Limb (tissue), 2 donors: Measurements from ENCODE around the gene ABCC2.

Source experiments
- DNase-seq, 2 donors: peaks; one replicate each; pipeline ENCODE4 v3.0.0-alpha.2; 2016; ENCODE audit errors: extremely low spot score in 2 of 2

ABCC2 gene

DNA sequence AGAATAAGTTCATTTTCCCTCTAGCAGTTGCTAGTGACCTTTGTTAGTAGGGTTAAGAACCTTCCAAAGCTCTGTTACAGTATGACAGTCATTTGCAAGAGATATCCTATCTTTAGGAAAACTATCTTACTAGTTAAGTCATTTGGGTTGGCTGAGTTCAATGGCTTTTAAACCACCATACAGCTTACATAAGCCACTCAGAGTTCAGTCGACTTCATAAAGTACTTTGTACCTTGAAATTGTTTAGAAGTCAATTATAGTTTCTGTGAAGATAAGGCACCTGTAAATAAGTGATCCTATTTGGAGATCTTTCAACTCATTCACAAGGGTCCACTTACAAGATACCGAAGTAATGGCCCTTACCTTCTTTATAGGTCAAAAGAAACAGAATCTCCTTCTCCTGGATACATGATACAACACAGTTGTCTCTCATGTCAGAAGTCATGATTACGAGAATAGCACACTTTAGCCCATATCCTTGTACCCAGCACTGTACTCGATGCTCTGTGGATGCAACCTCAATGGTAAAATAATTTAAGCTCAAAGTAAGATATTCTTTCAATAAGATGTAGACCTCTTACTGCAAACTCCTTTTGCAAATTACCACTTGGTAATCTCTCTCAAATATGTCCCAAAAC, 11.9 kb upstream of the ABCC2 start:
- no peak for DNase-seq

DNA sequence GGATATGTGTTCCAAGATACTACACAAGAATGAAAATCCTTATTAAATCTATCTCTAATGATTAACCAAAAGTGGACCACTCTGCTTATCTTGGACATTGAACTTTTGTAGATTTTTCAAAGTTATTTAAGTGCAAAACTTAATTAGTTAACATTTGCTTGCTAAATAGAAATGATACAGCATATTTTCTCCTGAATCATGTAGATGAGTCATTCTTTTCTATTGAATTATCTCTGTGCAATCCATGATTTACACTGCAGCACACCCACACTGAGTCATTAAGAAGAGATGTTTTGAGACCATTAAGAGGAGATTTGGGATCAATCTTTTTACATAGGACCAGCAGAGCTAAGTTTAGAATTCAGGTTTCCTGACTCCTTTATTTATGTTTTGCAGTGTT, 6.6 kb upstream of the ABCC2 start:
- DNase-seq, result no peak

DNA sequence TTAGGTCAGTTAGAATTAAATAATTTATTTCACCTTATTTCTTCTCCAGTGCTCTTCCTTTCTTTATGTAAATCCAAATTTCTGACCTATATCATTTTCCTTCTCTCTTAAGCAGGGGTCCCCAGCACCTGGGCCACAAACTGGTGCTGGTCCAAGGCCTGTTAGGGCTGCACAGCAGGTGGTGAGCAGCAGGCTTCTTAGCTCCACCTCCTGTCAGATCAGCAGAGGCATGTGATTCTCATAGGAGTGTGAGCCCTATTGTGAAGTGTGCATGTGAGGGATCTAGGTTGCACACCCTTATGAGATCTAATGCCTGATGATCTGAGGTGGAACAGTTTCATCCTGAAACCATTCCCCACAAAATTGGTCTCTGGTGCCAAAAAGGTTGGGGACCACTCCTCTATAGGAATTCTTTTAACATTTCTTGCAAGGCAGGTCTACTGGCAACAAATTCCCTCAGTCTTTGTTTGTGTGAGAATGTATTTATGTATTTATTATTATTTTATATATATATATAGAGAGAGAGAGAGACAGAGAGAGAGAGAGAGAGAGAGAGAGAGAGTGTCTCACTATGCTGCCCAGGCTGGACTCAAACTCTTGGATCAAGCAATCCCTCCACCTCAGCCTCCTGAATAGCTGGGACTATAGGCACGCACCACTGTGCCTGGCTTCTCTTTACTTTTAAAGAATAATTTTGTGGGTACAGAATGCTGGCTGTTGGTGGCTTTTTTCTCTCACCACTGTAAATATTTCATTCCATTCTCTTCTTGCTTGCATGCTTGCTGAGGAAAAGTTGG, 4.3 kb upstream of the ABCC2 start:
- DNase-seq, result no peak

DNA sequence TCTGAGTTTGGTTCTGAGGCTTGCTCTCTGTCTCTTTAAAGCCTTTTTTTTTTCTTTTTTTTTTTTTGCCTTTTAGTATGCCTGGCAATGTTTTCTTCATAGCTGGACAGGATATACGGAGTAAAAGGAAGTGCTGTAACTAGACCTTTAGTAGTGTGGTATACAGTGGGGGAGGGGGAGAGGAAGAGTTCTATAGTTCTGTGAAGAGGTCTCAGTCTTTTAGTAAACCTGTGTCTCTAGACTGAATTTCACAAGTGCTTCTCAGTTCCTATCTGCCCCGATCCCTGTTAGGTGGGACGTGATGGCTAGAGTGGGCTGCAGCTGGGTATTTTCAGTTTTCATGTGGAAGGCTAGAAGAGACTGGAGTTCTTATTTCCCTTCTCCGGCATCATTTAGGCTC, 3.1 kb upstream of the ABCC2 start:
- no peak for DNase-seq

DNA sequence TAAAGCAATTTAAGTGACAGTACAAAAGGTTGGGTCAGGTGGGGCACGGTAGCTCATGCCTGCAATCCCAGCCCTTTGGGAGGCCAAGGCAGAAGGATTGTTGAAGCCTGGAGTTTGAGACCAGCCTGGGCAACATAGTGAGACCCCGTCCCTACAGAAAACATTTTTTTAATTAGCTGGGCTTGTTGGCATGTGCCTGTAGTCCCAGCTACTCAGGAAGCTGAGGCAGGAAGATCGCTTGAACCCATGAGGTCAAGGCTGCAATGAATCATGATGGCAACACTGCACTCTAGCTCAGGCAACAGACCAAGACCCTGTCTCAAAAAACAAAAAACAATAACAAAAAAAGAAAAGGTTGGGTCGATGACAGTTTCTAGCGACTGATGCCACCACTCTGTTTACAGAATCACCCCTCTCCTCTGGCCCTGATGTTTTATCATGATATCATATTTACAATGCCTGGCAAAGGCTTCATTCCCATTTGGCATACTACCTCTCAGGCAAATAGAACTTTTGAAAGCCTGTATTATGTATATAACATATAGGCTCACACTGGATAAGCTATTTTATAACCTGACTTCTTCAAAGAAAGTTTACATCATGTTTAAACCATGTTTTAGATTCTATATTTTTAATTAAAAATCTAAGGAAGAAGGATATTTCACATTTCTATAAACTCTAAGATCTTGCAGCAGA, 558 bp upstream of the ABCC2 start:
- no peak for DNase-seq

DNA sequence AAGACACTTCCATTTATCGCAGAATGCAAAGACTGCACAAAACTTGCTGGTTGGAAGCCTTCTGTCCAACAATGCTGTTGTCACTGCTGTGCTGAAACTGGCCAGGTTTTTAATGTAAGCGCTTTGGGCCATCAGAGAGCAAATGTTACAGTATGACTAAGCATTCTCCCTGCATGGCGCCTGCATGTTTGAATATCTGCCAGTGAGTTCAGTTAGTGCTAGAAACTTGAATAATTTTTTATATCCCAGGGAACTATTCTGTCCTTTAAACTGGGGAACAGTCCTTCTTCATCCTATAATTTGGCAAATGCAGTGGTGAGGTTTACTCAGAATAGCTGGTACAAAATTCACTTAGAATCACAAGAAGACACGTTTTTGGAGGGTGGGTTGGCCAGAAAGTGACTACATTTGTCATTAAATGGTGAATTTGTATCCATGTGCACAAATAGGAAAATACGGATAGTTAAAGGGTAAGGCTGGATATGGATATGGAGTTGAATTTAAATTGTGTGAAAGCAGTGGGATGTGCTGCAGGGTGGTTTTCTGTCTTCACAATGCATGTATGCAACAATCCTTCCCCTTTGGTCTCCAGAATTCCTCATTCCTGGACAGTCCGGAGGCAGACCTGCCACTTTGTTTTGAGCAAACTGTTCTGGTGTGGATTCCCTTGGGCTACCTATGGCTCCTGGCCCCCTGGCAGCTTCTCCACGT, 1.7 kb downstream of the ABCC2 start:
- DNase-seq, result no peak

DNA sequence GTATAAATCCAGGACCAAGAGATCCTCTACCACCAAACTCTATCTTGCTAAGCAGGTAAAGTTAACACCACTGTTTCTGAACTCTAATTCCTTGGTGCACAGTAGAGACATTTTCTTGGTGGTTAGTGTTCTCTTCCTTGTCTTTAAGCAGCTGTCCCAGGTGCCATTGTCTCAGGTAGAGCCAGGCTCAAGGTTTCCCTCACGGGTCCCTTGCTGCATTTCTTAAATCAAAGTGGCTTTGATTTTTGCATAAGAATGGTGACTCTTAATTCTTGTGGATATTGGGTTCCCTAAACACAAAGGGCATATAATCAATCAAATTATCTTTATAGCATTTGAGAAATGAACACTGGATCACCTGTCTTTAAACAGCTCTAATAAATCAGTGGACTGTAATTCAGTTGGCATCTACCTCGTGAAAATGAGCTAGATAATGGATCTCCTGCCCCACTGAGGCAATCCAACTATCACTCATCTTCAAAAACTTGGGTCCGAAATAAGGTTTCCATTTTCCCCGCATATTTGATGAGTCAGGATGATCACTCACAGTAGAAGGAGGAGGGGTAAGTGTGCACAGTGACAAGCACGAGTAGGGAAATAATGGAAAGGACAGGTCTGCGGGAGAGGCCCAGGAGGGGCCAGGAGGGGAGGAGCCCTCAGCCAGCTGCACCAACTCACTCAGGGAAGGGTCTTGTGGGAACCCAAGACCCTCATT, 2.4 kb downstream of the ABCC2 start:
- DNase-seq, result no peak

DNA sequence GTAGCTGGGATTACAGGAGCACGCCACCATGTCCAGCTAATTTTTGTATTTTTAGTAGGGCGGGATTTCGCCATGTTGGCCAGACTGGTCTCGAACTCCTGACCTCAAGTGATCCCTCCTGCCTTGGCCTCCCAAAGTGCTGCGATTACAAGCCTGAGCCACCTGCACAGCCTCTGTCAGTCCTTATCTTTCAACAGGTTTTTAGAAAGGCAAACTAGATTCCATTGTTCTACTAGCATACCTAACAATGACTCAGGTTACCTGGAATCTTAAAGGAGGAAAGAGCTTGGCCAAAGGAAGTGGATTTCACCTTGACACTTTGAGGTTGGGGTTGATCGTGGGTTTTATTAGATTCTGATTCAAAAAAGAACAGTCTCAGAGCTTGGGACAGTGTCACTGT, 3.2 kb downstream of the ABCC2 start:
- DNase-seq, result no peak

DNA sequence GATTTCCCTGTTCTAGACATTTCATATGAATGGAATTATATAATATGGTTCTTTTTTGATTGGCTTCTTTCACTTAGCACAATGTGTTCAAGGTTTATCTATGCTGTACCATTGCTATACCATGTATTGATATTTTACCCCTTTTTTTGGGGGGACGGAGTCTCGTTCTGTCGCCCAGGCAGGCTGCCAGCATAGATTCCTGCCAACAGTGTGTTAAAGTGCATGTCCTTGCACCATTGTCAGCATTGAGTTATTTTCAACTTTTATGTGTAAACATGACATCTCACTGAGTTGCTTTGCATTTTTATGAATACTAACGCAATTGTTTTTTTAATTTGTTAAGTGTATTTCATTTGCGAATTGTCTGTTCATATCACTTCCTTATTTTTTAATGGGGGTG, 4.9 kb downstream of the ABCC2 start:
- no peak for DNase-seq

DNA sequence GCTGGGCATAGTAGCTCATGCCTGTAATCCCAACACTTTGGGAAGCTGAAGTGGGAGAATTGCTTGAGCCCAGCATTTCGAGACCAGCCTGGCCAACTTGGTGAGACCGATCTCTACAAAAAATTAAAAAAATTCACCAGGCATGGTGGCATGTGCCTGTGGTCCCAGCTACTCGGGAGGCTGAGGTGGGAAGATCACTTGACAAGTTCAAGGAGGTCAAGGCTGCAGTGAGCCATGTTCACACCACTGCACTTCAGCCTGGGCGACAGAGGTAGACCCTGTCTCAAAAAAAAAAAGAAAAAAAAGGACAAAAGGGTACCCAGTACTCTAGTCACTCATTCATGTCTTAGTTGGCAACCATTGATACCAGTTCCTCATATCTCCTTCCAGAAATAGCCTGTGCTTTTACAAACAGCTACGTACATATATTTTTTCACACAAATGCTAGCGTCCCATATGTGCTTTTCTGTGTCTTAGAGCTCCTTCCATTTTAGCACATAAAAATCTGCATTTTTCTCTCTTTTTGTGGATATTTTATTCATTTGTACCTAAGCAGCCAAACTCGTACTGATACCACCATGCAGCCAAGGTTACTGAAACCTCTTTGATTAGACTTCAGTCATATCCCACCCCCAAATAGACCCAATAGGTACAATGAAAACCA, 5.5 kb downstream of the ABCC2 start:
- DNase-seq, result no peak

DNA sequence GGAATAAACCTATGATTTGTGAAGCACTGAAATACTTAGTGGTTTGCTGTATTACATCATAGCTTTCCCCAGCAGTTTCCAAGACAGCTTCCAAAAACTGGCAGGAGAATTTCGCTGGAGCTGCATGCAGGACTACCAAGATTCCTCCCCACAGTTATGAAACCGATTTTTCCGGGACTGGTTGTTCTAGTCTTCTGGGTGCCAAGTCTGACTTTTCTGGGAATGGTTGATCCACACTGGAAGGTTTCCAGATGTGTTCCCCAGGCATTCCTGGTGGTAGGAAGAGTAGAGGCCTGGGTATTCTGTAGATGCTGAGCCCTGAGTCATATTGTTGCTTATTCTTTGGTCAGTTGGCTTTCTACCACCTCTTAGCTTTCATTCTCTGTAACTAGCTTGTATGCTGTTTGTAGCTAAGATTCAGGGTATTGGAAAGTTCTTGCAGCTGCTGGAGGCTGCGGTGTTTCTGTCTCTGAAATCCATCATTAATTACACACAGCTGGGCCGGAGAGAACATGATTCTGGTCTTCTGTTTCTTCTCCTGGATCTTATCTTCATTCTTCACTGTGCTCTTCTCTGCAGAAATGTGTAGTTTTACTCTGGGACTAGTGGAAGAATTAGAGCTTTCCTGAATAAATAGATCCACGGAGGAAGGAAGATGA, 6.3 kb downstream of the ABCC2 start:
- DNase-seq, result peak in 1 of 2 donors; percentile 48

DNA sequence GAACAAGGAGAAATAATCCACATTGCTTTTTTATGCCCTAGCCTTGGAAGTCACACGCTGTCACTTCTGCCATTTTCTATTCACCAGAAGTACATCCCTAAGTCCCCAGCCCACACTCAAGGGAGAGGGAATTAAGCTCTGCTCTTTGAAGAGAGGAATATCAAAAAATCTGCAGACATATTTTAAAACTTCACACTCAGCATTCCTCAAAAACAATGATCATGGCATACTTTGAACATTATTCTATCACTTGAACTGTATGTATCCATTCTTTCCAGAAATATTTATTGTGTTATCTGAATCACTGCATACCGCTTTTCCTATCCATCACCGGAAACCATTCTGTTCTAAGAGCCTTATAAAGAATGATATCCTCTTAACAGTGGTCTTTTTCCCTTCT, 9.4 kb downstream of the ABCC2 start:
- no peak for DNase-seq

DNA sequence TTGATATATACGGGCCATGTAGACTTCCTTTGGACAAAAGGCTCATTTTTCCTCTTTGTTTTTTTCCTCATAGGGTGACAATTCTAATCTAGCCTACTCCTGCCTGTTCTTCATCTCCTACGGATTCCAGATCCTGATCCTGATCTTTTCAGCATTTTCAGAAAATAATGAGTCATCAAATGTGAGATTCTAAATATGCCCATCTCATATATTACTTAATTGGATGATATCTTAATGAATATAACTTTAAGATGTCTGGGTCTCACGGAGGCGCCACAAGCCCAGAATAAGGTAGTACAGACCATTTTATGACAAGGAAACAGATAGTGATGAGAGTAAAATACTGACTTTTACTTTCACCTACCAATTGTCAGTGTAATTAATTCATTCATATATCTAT, 11.4 kb downstream of the ABCC2 start:
- DNase-seq, result no peak

DNA sequence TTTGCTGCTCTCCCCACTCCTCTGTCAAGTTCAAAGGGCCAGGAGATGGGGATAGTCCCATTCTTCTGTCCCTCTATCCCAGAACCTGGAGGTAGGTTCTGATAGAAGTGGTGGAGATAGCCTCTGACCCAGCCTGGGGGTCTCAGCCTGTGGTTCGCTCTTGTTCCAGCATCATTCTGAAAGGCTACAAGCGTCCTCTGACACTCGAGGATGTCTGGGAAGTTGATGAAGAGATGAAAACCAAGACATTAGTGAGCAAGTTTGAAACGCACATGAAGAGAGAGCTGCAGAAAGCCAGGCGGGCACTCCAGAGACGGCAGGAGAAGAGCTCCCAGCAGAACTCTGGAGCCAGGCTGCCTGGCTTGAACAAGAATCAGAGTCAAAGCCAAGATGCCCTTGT, 14.5 kb downstream of the ABCC2 start:
- DNase-seq, result no peak

DNA sequence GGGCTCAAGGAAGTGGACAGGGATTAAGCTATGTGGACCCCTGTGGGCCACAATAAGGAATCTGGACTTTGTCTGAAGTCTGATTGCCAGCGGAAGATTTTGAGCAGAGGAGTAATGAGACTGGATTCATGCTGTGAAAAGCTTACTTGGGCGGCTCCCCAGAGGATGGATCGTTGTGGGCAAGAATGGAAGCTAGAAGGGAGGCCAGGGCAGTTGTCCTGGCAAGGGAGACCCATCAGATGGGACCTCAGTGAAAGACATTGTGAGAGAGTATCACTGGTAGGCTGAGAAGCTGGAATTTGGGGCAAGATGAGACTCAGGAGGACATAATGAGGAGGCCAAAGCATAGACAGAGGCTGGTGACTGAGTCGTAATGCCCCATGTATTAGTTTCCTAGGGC, 15.6 kb downstream of the ABCC2 start:
- DNase-seq, result no peak

DNA sequence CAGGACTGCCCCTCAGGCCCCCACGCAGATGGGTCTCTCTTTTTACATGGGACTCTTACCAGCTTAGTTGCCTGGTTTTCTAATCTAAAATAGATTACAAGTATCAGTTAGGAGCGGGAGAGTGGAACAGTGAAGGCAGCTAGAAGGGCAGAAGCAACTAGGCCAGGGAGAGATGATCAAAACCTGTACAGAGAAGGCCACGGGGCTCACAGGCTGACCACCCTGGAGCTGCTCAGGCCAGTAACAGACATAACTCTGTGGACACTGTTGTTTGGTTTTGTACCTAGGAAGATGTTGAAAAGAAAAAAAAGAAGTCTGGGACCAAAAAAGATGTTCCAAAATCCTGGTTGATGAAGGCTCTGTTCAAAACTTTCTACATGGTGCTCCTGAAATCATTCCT, 16.5 kb downstream of the ABCC2 start:
- no peak for DNase-seq

DNA sequence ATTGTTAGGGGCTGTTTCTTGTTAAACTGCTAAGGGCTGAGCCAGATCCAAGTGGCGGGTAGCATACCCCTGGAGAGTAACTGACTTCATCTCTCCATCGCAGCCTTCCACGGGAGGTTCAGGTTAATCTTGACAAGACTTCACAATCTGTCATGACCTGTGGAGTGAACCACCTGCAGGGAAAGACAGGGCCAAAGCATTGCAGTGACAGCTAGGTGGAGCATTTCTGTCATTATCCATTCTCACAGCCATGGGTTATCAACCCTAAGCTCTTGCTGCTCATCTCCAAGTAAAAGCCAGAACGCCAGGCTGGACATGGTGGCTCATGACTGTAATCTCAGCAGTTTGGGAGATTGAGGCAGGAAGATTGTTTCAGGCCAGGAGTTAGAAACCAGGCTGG, 17.2 kb downstream of the ABCC2 start:
- DNase-seq, result no peak

DNA sequence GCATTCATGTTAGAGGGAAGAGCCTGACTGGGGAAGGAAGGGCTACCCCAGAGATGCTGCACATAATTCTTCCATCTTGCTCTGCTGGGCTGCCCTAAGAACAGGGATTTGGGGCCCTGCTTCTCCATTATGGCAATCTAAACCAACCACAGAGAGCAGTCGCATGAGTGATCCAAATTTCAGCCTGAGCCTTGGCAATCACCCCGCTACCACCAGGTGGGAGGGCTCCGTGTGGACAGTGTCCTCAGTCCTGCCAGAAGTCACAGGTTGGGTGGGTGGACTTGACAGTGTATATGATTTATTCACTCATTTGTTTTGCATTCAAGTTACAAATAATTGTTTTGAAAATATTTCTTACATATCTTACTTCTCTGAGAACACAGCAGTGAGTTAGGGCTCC, 22.0 kb downstream of the ABCC2 start:
- no peak for DNase-seq

DNA sequence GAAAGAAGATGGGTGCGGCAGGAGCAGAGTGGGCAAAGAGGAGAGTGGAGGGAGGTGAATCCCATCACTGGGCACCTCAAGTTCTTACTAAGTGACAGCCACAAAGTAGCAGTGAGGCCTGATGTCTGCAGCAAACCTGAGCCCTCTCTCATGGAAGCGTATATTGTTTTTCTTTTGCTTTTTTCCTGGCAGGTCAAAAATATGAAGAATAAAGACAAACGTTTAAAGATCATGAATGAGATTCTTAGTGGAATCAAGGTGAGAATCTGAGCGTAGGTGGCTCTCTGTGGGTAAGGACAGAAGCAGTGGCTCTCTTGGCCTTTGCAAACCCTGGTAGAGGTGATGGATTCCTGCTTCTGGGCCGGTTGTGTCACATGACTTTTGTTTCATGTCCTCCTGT, 22.8 kb downstream of the ABCC2 start:
- no peak for DNase-seq

DNA sequence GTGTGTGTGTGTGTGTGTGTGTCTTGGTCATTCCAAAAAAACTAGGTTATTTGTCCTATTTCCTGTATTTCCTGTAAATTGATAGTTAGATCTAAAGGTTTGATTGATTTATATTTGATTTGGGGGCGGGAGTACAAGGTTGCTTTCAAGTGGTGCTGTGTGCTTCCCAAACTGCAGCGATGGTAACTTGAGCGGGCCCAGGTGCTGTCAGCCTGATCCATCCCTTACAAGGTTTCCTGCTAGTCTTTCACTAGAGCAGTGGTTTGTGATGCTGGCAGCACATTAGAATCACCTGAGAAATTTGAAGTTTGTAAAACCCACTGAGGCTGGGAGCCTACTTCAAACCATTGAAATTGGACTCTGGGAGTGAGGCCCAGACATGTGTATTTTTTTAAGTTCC, 23.7 kb downstream of the ABCC2 start:
- no peak for DNase-seq
